A673 (cell line): ENCODE measurements around the gene GALNT4. TPM values are rescaled to one million over a fixed set of nuclear protein-coding genes. Genes with fewer than 3 reads are reported as not detected.

Experiments used
- BruUV-seq: library from RNA; stranded (reverse); fragments of 400-500 nt; replicated peaks from 2 replicates; lab custom pipeline; 2021; lab: Mats Ljungman, UMichigan
- CTCF ChIA-PET: fragments of 300-600 bp; sonication (Branson Sonifier 250); formaldehyde crosslinking; loops from one replicate; lab custom pipeline; 2022; ENCODE audit warnings: antibody characterized with exemption; lab: Charles Lee
- POLR2A ChIA-PET: fragments of 300-600 bp; sonication (Branson Sonifier 250); formaldehyde crosslinking; loops from one replicate; lab custom pipeline; 2022; ENCODE audit warnings: antibody characterized with exemption; ENCODE audit not compliant: low non-redundant PET; lab: Charles Lee
- DNase-seq: peaks from one replicate; pipeline ENCODE4 v3.0.0-alpha.2; 2015; ENCODE audit warnings: low spot score
- H3K27ac ChIP-seq: fragments of 200-600 bp; sonication (generic); 2 replicates; pipeline ENCODE4 v1.5.1; 2016; ENCODE audit warnings: mixed run types, low read depth, mild to moderate bottlenecking, mixed read lengths, antibody characterized with exemption, low read length; ENCODE audit not compliant: poor library complexity, severe bottlenecking
- H3K27me3 ChIP-seq: fragments of 200-600 bp; sonication (generic); replicated peaks from 2 replicates; pipeline ENCODE4 v1.6.1; 2017; ENCODE audit warnings: mixed run types, low read depth, mild to moderate bottlenecking, mixed read lengths, antibody characterized with exemption, low read length; ENCODE audit not compliant: insufficient read depth, poor library complexity
- H3K36me3 ChIP-seq: fragments of 200-600 bp; sonication (generic); 2 replicates; pipeline ENCODE4 v1.6.1; 2016; ENCODE audit warnings: mixed run types, mild to moderate bottlenecking, mixed read lengths, antibody characterized with exemption, low read length; ENCODE audit not compliant: insufficient read depth, poor library complexity, severe bottlenecking
- H3K4me1 ChIP-seq: fragments of 200-600 bp; sonication (generic); 2 replicates; pipeline ENCODE4 v1.6.1; 2017; ENCODE audit warnings: mixed run types, mild to moderate bottlenecking, mixed read lengths, antibody characterized with exemption, low read length; ENCODE audit not compliant: insufficient read depth, poor library complexity, severe bottlenecking
- H3K4me3 ChIP-seq: fragments of 200-600 bp; sonication (generic); 2 replicates; pipeline ENCODE4 v1.5.1; 2016; ENCODE audit warnings: low read depth, mixed run types, mild to moderate bottlenecking, mixed read lengths, low read length; ENCODE audit not compliant: poor library complexity, severe bottlenecking
- H3K9me3 ChIP-seq: fragments of 200-600 bp; sonication (generic); 2 replicates; pipeline ENCODE4 v1.6.1; 2016; ENCODE audit warnings: mixed run types, low read depth, mild to moderate bottlenecking, mixed read lengths, antibody characterized with exemption, low read length; ENCODE audit not compliant: poor library complexity, severe bottlenecking
- CTCF ChIP-seq: fragments of 300-800, 200-600 bp; sonication (generic); conservative IDR thresholded peaks from 2 replicates; pipeline ENCODE4 v1.5.1; 2017; ENCODE audit warnings: low read depth, mild to moderate bottlenecking, antibody characterized with exemption, low read length, moderate library complexity, mixed read lengths
- EZH2 ChIP-seq: fragments of 200-600 bp; sonication (generic); IDR thresholded peaks from 2 replicates; pipeline ENCODE4 v1.6.1; 2017; ENCODE audit warnings: borderline replicate concordance, low read depth, mild to moderate bottlenecking, mixed read lengths, antibody characterized with exemption, low read length; ENCODE audit not compliant: poor library complexity, severe bottlenecking
- intact Hi-C: fragments of 100-400 bp; cut with micrococcal nuclease; formaldehyde crosslinking; loops from one replicate; pipeline ENCODE4 v1.10.0; 2022; ENCODE audit not compliant: unreplicated experiment
- total RNA-seq: library from RNA; stranded (reverse); gene quantifications from 2 replicates; pipeline ENCODE4 v1.2.3, GENCODE V29; 2021

The GALNT4 gene
- total RNA-seq, 1 experiment from 2014 or later, result 14.3 TPM

DNA sequence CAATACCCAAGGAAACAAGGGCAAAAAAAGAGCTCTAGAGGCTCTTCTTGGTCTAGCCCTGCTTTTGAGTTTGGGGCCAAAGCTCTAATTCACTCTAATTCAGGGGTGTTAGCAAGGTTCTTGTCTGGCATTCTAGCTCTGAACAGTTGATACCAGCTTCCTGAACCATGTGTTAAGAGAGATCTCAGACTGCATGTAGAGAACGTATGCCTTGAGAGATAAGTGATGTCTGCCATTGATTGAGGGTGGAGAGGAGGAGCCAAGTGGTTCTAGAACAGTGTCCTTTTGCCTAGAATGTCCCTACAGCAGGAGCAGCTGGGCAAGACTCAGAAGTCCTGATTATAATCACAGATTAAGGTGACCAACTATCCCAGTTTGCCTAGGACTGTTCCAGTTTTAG, 19.4 kb upstream of the GALNT4 start:
- CTCF ChIA-PET, result interaction anchor here (0.5 to 1.4 kb wide), 2 partner anchors 28 to 927 kb away, joined by 3 read pairs; no protein-coding TSS in a partner anchor

DNA sequence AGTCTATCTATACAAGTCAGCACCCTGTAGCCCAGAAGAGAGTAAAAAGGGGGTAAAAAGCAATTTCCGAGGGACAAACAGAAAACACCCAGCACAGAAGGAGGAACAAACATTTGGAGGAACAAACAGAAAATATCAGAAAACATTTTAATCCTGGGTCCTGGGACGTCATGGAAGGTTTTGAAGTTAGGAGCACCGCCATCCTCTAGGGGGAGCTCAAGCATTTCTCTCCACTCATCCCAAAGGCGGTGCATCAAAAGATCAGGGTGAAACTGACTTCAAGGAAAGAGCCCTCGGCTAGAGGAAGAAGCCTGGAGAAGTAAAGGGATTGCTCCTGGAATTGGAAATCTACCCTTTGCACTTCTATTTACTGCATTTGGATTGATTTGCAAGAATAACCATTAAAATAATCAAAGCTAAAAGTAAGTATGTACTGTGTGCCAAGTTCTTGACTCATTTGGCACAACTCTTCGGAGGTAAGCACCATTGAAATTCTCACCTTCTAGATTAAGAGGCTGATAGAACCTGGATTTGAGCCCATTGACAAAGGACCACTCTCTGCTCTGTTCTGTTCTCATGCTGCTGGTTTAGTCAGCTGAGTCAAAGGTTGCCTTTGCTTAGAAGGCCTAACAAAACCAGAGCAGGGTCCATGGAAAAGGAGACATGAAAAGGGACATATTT, 18.5 kb upstream of the GALNT4 start:
- Histone ChIP-seq H3K36me3 (no peaks in the 10 kb centered on the region), H3K27ac (no peak overlapping the region), H3K27me3 (no peaks in the 10 kb centered on the region), H3K4me1 (peaks cover 13% of the 10 kb centered on the region), H3K9me3 (no peaks in the 10 kb centered on the region), H3K4me3 (no peak overlapping the region)
- CTCF ChIA-PET, result interaction anchor here (0.6 to 1.4 kb wide), 2 partner anchors 29 to 317 kb away, joined by 3 read pairs; no protein-coding TSS in a partner anchor
- intact Hi-C loops, result loop anchor here (2.0 to 10.0 kb wide), 7 partner anchors 164 to 1399 kb away; partner anchors contain the start of gene ATP2B1
- no TSS peak for BruUV-seq
- no peak for TF ChIP-seq EZH2
- TF ChIP-seq CTCF, result peak; percentile 93
- DNase-seq, result peak; percentile 88
- POLR2A ChIA-PET, result no interaction called here

More for the DNA sequence above, 19.4 kb upstream of the GALNT4 start:
- intact Hi-C loops, result loop anchor here (5.0 to 10.0 kb wide), 6 partner anchors 163 to 1398 kb away; partner anchors contain the start of gene ATP2B1
- no peak overlapping the region for H3K4me3 ChIP-seq
- H3K36me3 ChIP-seq, result no peaks in the 10 kb centered on the region
- DNase-seq, result no peak
- H3K27me3 ChIP-seq, result no peaks in the 10 kb centered on the region
- TF ChIP-seq EZH2, result no peak
- TF ChIP-seq CTCF, result no peak
- BruUV-seq, result no TSS peak
- H3K9me3 ChIP-seq, result no peaks in the 10 kb centered on the region
- POLR2A ChIA-PET, result interaction anchor here (0.7 kb wide), 1 partner anchor 17 kb away, joined by 3 read pairs; no protein-coding TSS in a partner anchor
- H3K27ac ChIP-seq, result no peak overlapping the region
- H3K4me1 ChIP-seq, result peaks cover 13% of the 10 kb centered on the region

GRCh38 chr12:89542236-89542635, 17.6 kb upstream of the GALNT4 start:
- TF ChIP-seq EZH2 (no peak), CTCF (no peak)
- Histone ChIP-seq H3K27me3 (no peaks in the 10 kb centered on the region), H3K4me3 (no peak overlapping the region), H3K9me3 (no peaks in the 10 kb centered on the region), H3K27ac (no peak overlapping the region), H3K36me3 (no peaks in the 10 kb centered on the region), H3K4me1 (peaks cover 13% of the 10 kb centered on the region)
- intact Hi-C loops, result loop anchor here (2.0 to 10.0 kb wide), 7 partner anchors 165 to 1400 kb away; partner anchors contain the start of gene ATP2B1
- ChIA-PET CTCF (interaction anchor here (0.6 kb wide), 1 partner anchor 317 kb away, joined by 3 read pairs; no protein-coding TSS in a partner anchor), POLR2A (no interaction called here)
- no TSS peak for BruUV-seq
- DNase-seq, result no peak
